ENCODE data around the gene SEC24A.

Gene SEC24A

DNA sequence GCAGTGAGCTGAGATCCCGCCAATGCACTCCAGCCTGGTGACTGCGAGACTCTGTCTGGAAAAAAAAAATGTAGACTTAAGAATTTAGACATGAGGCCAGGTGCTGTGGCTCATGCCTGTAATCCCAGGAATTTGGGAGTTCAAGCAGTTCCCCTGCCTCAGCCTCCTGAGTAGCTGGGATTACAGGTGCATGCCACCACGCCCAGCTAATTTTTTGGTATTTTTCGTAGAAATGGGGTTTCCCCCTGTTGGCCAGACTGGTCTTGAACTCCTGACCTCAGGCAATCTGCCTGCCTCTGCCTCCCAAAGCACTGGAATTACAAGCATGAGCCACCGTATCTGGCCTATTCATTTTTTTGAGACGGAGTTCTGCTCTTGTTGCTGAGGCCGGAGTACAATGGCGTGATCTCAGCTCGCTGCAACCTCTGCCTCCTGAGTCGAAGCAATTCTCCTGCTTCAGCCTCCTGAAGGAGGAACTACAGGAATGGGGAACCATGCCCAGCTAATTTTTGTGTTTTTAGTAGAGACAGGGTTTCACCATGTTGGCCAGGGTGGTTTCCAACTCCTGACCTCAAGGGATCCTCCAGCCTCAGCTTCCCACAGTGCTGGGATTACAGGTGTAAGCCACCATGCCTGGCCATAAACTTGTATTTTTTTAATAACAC, 124.0 kb downstream of the SEC24A start:
- H3K36me3 ChIP-seq (ENCODE audit: low read length), result peaks cover 33% of the 10 kb centered on the region; the same call in 1 of the 2 replicates
- TF ChIP-seq EZH2phosphoT487 (conservative IDR thresholded peaks at IDR 0.05; ENCODE audit: low read length), result no peak
- TF ChIP-seq, protein P1, sequence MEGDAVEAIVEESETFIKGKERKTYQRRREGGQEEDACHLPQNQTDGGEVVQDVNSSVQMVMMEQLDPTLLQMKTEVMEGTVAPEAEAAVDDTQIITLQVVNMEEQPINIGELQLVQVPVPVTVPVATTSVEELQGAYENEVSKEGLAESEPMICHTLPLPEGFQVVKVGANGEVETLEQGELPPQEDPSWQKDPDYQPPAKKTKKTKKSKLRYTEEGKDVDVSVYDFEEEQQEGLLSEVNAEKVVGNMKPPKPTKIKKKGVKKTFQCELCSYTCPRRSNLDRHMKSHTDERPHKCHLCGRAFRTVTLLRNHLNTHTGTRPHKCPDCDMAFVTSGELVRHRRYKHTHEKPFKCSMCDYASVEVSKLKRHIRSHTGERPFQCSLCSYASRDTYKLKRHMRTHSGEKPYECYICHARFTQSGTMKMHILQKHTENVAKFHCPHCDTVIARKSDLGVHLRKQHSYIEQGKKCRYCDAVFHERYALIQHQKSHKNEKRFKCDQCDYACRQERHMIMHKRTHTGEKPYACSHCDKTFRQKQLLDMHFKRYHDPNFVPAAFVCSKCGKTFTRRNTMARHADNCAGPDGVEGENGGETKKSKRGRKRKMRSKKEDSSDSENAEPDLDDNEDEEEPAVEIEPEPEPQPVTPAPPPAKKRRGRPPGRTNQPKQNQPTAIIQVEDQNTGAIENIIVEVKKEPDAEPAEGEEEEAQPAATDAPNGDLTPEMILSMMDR (IDR thresholded peaks at IDR 0.05; ENCODE audit: insufficient read depth, low read length, poor library complexity, severe bottlenecking), result no peak
- no peak overlapping the region for H3K4me2 ChIP-seq (ENCODE audit: low read depth, low read length, poor library complexity, severe bottlenecking)
- H3K79me2 ChIP-seq (ENCODE audit: insufficient read depth, low read length), result no peaks in the 10 kb centered on the region
- no peak overlapping the region for H3K27ac ChIP-seq (ENCODE audit: low read depth, low read length)
- H3K9ac ChIP-seq (ENCODE audit: low read length), result no peak overlapping the region
- no peaks in the 10 kb centered on the region for H3K27me3 ChIP-seq (ENCODE audit: low read length)
- no peak overlapping the region for H2AFZ ChIP-seq (ENCODE audit: low read depth, low read length, severe bottlenecking)
- no peaks in the 10 kb centered on the region for H3K9me3 ChIP-seq (ENCODE audit: insufficient read depth, low read length)
- peaks cover 6% of the 10 kb centered on the region; the same call in 1 of the 2 replicates for H3F3A ChIP-seq (ENCODE audit: insufficient read depth)
- H3K9me2 ChIP-seq (replicated peaks; ENCODE audit: insufficient read depth, low read length), result no peaks in the 10 kb centered on the region
- H3K4me3 ChIP-seq (ENCODE audit: insufficient read depth, low read length, poor library complexity, severe bottlenecking), result no peak overlapping the region
- no peaks in the 10 kb centered on the region; the same call in 1 of the 2 replicates for H4K20me1 ChIP-seq (ENCODE audit: low read depth, low read length)

DNA sequence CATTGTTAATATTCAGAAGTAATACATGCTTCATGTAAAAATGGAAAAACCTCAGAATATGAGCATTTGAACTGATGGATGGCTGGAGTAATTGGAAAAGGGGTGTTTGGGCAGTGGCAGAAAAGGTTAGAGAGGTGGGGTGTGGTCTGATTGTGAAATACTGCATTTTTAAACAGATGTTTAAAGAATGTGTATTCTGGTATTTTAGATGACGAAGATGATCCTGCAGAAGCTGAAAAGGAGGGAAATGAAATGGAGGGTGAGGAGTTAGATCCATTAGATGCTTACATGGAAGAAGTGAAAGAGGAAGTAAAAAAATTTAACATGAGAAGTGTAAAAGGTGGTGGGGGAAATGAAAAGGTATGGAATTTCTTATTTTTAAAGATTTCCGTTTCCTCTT, 128.8 kb downstream of the SEC24A start:
- no peak overlapping the region for H2AFZ ChIP-seq (ENCODE audit: low read depth, low read length, severe bottlenecking)
- H3K9me3 ChIP-seq (ENCODE audit: insufficient read depth, low read length), result no peaks in the 10 kb centered on the region
- peaks cover 41% of the 10 kb centered on the region for H3K36me3 ChIP-seq (ENCODE audit: low read length)
- peaks cover 6% of the 10 kb centered on the region; the same call in 1 of the 2 replicates for H3F3A ChIP-seq (ENCODE audit: insufficient read depth)
- no peaks in the 10 kb centered on the region; the same call in 1 of the 2 replicates for H4K20me1 ChIP-seq (ENCODE audit: low read depth, low read length)
- H3K27ac ChIP-seq (ENCODE audit: low read depth, low read length), result peak overlapping the region; percentile 13; the same call in 1 of the 2 replicates
- TF ChIP-seq EZH2phosphoT487 (conservative IDR thresholded peaks at IDR 0.05; ENCODE audit: low read length), result no peak
- TF ChIP-seq, protein P1 (IDR thresholded peaks at IDR 0.05; ENCODE audit: insufficient read depth, low read length, poor library complexity, severe bottlenecking), result no peak
- no peaks in the 10 kb centered on the region for H3K79me2 ChIP-seq (ENCODE audit: insufficient read depth, low read length)
- no peak overlapping the region for H3K4me3 ChIP-seq (ENCODE audit: insufficient read depth, low read length, poor library complexity, severe bottlenecking)
- H3K27me3 ChIP-seq (ENCODE audit: low read length), result no peaks in the 10 kb centered on the region
- no peaks in the 10 kb centered on the region for H3K9me2 ChIP-seq (replicated peaks; ENCODE audit: insufficient read depth, low read length)
- H3K9ac ChIP-seq (ENCODE audit: low read length), result no peak overlapping the region
- H3K4me2 ChIP-seq (ENCODE audit: low read depth, low read length, poor library complexity, severe bottlenecking), result no peak overlapping the region

Measured in SU-DHL-6 (cell line).